ENCODE data around the gene ITGB4. TPM values are rescaled to one million over a fixed set of nuclear protein-coding genes. Genes with fewer than 3 reads are reported as not detected.

The ITGB4 gene
- total and polyA plus RNA-seq, 2 experiments from 2014 or later = 6.1 to 9.7 TPM

- no peaks in the 10 kb centered on the region for H3K36me3 Mint-ChIP-seq (ENCODE audit: low read depth)
Observed at GRCh38 chr17:75722542-75723095, 1.4 kb downstream of the ITGB4 start.

More at GRCh38 chr17:75722542-75723095, 1.4 kb downstream of the ITGB4 start:
- Histone ChIP-seq H2AFZ (no peak overlapping the region), H3K4me1 (ENCODE audit: insufficient read depth) (no peaks in the 10 kb centered on the region; the same call in 1 of the 2 replicates), H3K27me3 (ENCODE audit: insufficient read depth) (peaks cover 17% of the 10 kb centered on the region), H3K4me2 (no peak overlapping the region), H3K4me3 (no peak overlapping the region; the same call in 1 of the 2 replicates), H3K79me2 (replicated peaks; ENCODE audit: insufficient read depth) (no peaks in the 10 kb centered on the region), H3K9me2 (ENCODE audit: insufficient read depth) (no peaks in the 10 kb centered on the region), H4K20me1 (replicated peaks; ENCODE audit: insufficient read depth) (no peaks in the 10 kb centered on the region), H3K27ac (ENCODE audit: low read depth) (no peak overlapping the region), H3K36me3 (ENCODE audit: insufficient read depth) (no peaks in the 10 kb centered on the region), H3F3A (replicated peaks; ENCODE audit: low read depth) (peaks cover 12% of the 10 kb centered on the region; the same call in 1 of the 2 replicates)
- DNase-seq (ENCODE audit: low spot score) = no peak
- Mint-ChIP-seq H3K27ac (no peak overlapping the region), H3K4me3 (no peak overlapping the region), H3K4me1 (peaks cover 2% of the 10 kb centered on the region; the same call in 2 of the 3 replicates), H3K9me3 (no peaks in the 10 kb centered on the region), H3K27me3 (ENCODE audit: insufficient read depth, low read depth, poor library complexity) (peaks cover 23% of the 10 kb centered on the region)
- no peak for TF ChIP-seq ETS1 (IDR thresholded peaks at IDR 0.05)
- no peak for TF ChIP-seq ZNF462 (CRISPR knock-in tag; IDR thresholded peaks at IDR 0.05)
- TF ChIP-seq ZNF114 (CRISPR knock-in tag; IDR thresholded peaks at IDR 0.05) = no peak
- no peak for ATAC-seq

All from GM23338 (cell line).